Measurements from ENCODE around the gene ATP2C2. TPM values are rescaled to one million over a fixed set of nuclear protein-coding genes. Genes with fewer than 3 reads are reported as not detected.

ATP2C2 gene
- total RNA-seq, 1 experiment from 2014 or later, result 4.0 TPM

- no peak for DNase-seq
- Histone ChIP-seq H3K14ac (ENCODE audit: insufficient read depth, low read length) (no peak overlapping the region), H2BK15ac (ENCODE audit: low read depth, low read length) (no peak overlapping the region), H3K56ac (ENCODE audit: insufficient read length, low read depth, low read length) (no peak overlapping the region), H3K23ac (ENCODE audit: insufficient read length, low read depth, low read length) (no peak overlapping the region), H3K9me3 (ENCODE audit: control insufficient read depth, low read depth, low read length) (no peaks in the 10 kb centered on the region), H3K4ac (ENCODE audit: low read depth, low read length) (no peak overlapping the region), H3K27me3 (ENCODE audit: insufficient read depth, low read length) (no peaks in the 10 kb centered on the region), H3K23me2 (ENCODE audit: insufficient read length, low read depth, low read length, poor library complexity, severe bottlenecking) (no peaks in the 10 kb centered on the region), H3K4me1 (ENCODE audit: insufficient read depth, low read length) (no peaks in the 10 kb centered on the region), H4K20me1 (ENCODE audit: control insufficient read depth, insufficient read depth, insufficient read length) (no peaks in the 10 kb centered on the region), H2BK120ac (ENCODE audit: low read depth, low read length, poor library complexity, severe bottlenecking) (no peak overlapping the region), H2BK5ac (ENCODE audit: insufficient read length, low read length) (no peak overlapping the region), H2BK12ac (ENCODE audit: insufficient read length, low read depth, low read length) (no peak overlapping the region), H3K4me2 (ENCODE audit: insufficient read depth, insufficient read length, low read length) (no peak overlapping the region), H3T11ph (ENCODE audit: low read length) (no peak overlapping the region), H4K8ac (replicated peaks; ENCODE audit: insufficient read length, low read depth, low read length) (no peak overlapping the region), H4K5ac (ENCODE audit: insufficient read length, low read depth, low read length) (no peak overlapping the region), H3K18ac (ENCODE audit: insufficient read length, low read depth, low read length) (no peak overlapping the region), H3K9ac (ENCODE audit: extremely low read depth, insufficient read length, low read length) (no peak overlapping the region), H4K91ac (ENCODE audit: insufficient read length, low read depth, low read length) (no peak overlapping the region), H2AFZ (ENCODE audit: low read length) (no peak overlapping the region), H3K27ac (ENCODE audit: insufficient read length, low read depth, low read length) (no peak overlapping the region), H3K79me2 (ENCODE audit: insufficient read depth, low read length) (no peaks in the 10 kb centered on the region), H3K79me1 (ENCODE audit: insufficient read depth, low read depth, low read length, poor library complexity, severe bottlenecking) (no peaks in the 10 kb centered on the region), H2BK20ac (ENCODE audit: low read depth, low read length, poor library complexity, severe bottlenecking) (no peak overlapping the region), H2AK5ac (ENCODE audit: insufficient read length, low read length) (no peak overlapping the region)
- WGBS (ENCODE audit: extremely low coverage, insufficient read length, low lambda C conversion rate), result no CpG with 5 or more reads among the region's 8 CpGs
- Mint-ChIP-seq H3K4me1 (peaks cover 0 to 10% of the 10 kb centered on the region in 2 experiments; a peak in 2 of 4 replicates), H3K9me3 (no peaks in the 10 kb centered on the region; a peak in 1 of 5 replicates), H3K4me3 (no peak overlapping the region), H3K27ac (no peak overlapping the region), H3K27me3 (ENCODE audit: low read depth) (peaks cover 2% of the 10 kb centered on the region), H3K36me3 (ENCODE audit: insufficient read depth in 1 of 3, low read depth in 3 of 3) (no peaks in the 10 kb centered on the region)
- no peak for TF ChIP-seq CTCF (conservative IDR thresholded peaks at IDR 0.05)
These were observed 76.1 kb downstream of the ATP2C2 start for GRCh38 chr16:84444476-84444875.

Data from H9 (cell line).